Colonic mucosa (tissue), 4 donors: ENCODE results near the gene FBN1. TPM values are rescaled to one million over a fixed set of nuclear protein-coding genes. Genes with fewer than 3 reads are reported as not detected.

Source experiments
- DNase-seq: peaks from one replicate; pipeline ENCODE4 v3.0.0-alpha.2; 2020
- H3K27ac ChIP-seq: fragments of 200-600 bp; one replicate; pipeline ENCODE4 v1.8.0; 2021
- H3K27me3 ChIP-seq: fragments of 200-600 bp; one replicate; pipeline ENCODE4 v1.8.0; 2021
- H3K36me3 ChIP-seq: fragments of 200-600 bp; one replicate; pipeline ENCODE4 v1.8.0; 2021
- H3K4me1 ChIP-seq: fragments of 200-600 bp; one replicate; pipeline ENCODE4 v1.8.0; 2021; ENCODE audit warnings: mild to moderate bottlenecking
- H3K4me3 ChIP-seq: fragments of 200-600 bp; one replicate; pipeline ENCODE4 v1.8.0; 2021
- H3K9ac ChIP-seq, 2 donors: one replicate each; pipeline ENCODE4 v1.7.0; 2013; ENCODE audit warnings: control low read depth in 2 of 2, low read depth in 2 of 2, low read length in 2 of 2
- H3K9me3 ChIP-seq: fragments of 200-600 bp; one replicate; pipeline ENCODE4 v1.8.0; 2021
- intact Hi-C: fragments of 100-400 bp; cut with DNase I; formaldehyde crosslinking; loops from one replicate; pipeline ENCODE4 v1.14.1; 2022
- total RNA-seq, 2 donors: library from RNA; stranded (reverse); fragmentation: NEBNext Ultra II Directional in 1 of 2; extraction: Animal tissue kit (Norgen Biotek cat#: 25700) in 1 of 2; gene quantifications; one replicate each; pipeline ENCODE4 v1.2.1, GENCODE V29; 2021
- TF ChIP-seq, protein P1 (sequence below): fragments of 200-600 bp; IDR thresholded peaks from one replicate; pipeline ENCODE4 v1.8.0; 2022; ENCODE audit warnings: antibody characterized with exemption, mild to moderate bottlenecking
- donor health status: healthy.
- donor health status: DM: no; HTN: no; CAD: no.
- donor health status: DM: no; HTN: no; CAD: no.

FBN1 gene
- total RNA-seq, 2 donors from 2014 or later = 6.6 to 19.5 TPM

DNA sequence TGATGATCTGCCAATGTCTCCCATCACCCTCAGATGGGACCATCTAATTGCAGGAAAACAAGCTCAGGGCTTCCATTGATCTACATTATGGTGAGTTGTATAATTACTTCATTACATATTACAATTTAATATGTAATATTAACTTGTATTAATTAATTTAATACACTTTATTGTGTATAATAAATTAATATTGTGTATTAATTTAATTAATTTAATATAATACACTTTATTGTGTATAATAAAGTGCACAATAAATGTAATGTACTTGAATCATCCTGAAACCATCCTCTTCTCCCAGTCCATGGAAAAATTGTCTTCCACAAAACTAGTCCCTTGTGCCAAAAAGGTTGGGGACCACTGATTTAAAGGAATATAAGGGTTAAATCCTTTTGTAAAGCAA, 123.4 kb downstream of the FBN1 start:
- intact Hi-C loops = no loop called here
- H3K4me1 ChIP-seq = no peaks in the 10 kb centered on the region
- TF ChIP-seq, protein P1, sequence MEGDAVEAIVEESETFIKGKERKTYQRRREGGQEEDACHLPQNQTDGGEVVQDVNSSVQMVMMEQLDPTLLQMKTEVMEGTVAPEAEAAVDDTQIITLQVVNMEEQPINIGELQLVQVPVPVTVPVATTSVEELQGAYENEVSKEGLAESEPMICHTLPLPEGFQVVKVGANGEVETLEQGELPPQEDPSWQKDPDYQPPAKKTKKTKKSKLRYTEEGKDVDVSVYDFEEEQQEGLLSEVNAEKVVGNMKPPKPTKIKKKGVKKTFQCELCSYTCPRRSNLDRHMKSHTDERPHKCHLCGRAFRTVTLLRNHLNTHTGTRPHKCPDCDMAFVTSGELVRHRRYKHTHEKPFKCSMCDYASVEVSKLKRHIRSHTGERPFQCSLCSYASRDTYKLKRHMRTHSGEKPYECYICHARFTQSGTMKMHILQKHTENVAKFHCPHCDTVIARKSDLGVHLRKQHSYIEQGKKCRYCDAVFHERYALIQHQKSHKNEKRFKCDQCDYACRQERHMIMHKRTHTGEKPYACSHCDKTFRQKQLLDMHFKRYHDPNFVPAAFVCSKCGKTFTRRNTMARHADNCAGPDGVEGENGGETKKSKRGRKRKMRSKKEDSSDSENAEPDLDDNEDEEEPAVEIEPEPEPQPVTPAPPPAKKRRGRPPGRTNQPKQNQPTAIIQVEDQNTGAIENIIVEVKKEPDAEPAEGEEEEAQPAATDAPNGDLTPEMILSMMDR = no peak

DNA sequence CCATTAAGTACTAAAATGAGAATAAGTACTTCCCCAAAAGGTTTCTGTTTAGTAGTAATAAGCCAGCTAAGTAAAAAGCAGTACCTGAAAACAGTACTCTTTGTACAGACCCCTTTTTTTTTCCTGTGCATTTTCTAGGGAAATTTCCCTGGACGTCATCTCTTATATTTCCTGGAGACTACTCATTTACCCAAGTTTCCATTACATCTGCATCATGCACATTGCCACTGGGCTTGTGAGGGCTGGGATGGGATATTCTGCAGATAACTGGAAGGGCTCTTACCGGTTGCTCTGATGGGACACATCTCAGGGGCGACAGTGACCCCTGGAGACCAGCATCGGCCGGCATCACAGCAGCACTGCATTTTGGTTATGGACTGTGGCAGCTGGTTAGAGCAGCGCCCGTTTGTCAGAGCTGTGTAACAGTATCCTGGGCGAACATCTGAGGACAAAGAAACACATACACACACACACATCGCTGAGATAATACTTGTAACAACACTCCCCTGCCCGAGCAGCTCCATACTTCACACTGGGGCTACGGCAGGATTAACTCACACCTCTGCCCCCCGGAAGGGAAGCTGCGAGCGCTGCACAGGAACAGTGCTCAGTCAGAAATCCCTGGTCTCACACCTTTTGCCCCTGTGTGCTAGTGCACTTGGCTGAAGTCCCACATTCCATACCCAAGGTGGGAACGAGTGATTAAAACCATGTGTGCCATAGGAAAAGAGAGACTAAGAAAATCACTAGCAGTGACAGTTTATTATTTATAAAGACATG, 124.9 kb downstream of the FBN1 start:
- H3K36me3 ChIP-seq = no peaks in the 10 kb centered on the region
- no peak overlapping the region for H3K9ac ChIP-seq
- intact Hi-C loops = no loop called here
- TF ChIP-seq, protein P1 = no peak
- H3K27me3 ChIP-seq = no peaks in the 10 kb centered on the region
- H3K9me3 ChIP-seq = no peaks in the 10 kb centered on the region
- H3K27ac ChIP-seq = no peak overlapping the region
- no peak overlapping the region for H3K4me3 ChIP-seq
- DNase-seq = no peak
- H3K4me1 ChIP-seq = no peaks in the 10 kb centered on the region

More for the DNA sequence above, 123.4 kb downstream of the FBN1 start:
- H3K4me3 ChIP-seq = no peak overlapping the region
- no peaks in the 10 kb centered on the region for H3K27me3 ChIP-seq
- H3K9ac ChIP-seq = no peak overlapping the region
- H3K27ac ChIP-seq = no peak overlapping the region
- no peak for DNase-seq
- no peaks in the 10 kb centered on the region for H3K36me3 ChIP-seq
- no peaks in the 10 kb centered on the region for H3K9me3 ChIP-seq

GRCh38 chr15:48516121-48516520, 129.4 kb downstream of the FBN1 start:
- no peaks in the 10 kb centered on the region for H3K27me3 ChIP-seq
- H3K27ac ChIP-seq = no peak overlapping the region
- intact Hi-C loops = no loop called here
- H3K4me3 ChIP-seq = no peak overlapping the region
- H3K9ac ChIP-seq = no peak overlapping the region
- no peaks in the 10 kb centered on the region for H3K4me1 ChIP-seq
- TF ChIP-seq, protein P1 = no peak
- H3K36me3 ChIP-seq = no peaks in the 10 kb centered on the region
- DNase-seq = no peak
- no peaks in the 10 kb centered on the region for H3K9me3 ChIP-seq

DNA sequence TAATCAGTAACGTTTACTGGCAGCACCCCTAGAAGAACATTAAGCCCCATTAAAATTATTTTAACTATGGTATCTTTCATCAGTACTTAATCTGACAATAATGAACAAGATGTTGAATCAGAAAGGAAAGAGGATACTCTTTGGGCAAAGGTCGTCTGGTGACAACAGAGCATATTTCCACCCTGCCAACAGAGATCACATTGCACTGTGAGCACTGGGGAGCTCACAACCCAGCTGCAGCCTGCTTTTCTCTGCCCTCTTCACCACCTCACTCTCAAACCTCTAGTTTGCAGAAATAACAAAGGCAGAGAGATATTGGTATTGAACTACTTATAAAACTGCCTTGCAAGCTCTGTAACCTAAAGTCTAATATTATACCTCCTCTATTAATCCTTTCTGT, 130.0 kb downstream of the FBN1 start:
- DNase-seq = no peak
- Histone ChIP-seq H3K9ac (no peak overlapping the region), H3K4me3 (no peak overlapping the region), H3K4me1 (no peaks in the 10 kb centered on the region), H3K27me3 (no peaks in the 10 kb centered on the region), H3K9me3 (no peaks in the 10 kb centered on the region), H3K27ac (no peak overlapping the region), H3K36me3 (no peaks in the 10 kb centered on the region)
- intact Hi-C loops = no loop called here
- TF ChIP-seq, protein P1 = no peak

- Histone ChIP-seq H3K27ac (no peak overlapping the region), H3K4me3 (no peak overlapping the region), H3K36me3 (no peaks in the 10 kb centered on the region), H3K4me1 (no peaks in the 10 kb centered on the region), H3K27me3 (no peaks in the 10 kb centered on the region), H3K9ac (no peak overlapping the region), H3K9me3 (no peaks in the 10 kb centered on the region)
- TF ChIP-seq, protein P1 = no peak
- intact Hi-C loops = no loop called here
- DNase-seq = no peak
These were observed 131.2 kb downstream of the FBN1 start for GRCh38 chr15:48514103-48514816.
